DND-41 (cell line): ENCODE measurements around the gene GRID2.

Experiments
- CTCF ChIP-seq: IDR thresholded peaks from 2 replicates; pipeline ENCODE4 v1.5.1; 2012; ENCODE audit warnings: borderline replicate concordance, low read length, moderate library complexity, mild to moderate bottlenecking; ENCODE audit not compliant: poor library complexity, severe bottlenecking; ENCODE audit errors: extremely low read depth
- EZH2 ChIP-seq: IDR thresholded peaks from 3 replicates; pipeline ENCODE4 v1.6.1; 2012; ENCODE audit warnings: borderline replicate concordance, low read depth, mild to moderate bottlenecking, moderate library complexity, low read length, inconsistent platforms; ENCODE audit not compliant: severe bottlenecking

- TF ChIP-seq CTCF (no peak), EZH2 (no peak)
These were observed 749.4 kb downstream of the GRID2 start for GRCh38 chr4:93053140-93053539.
